Measurements from ENCODE around the gene PAPSS2.

- TF ChIP-seq POLR2AphosphoS5 (IDR thresholded peaks at IDR 0.05) (no peak), CTCF (IDR thresholded peaks at IDR 0.05 in 8 of 11, conservative IDR thresholded peaks at IDR 0.05 in 3 of 11) (no peak), POLR2A (IDR thresholded peaks at IDR 0.05) (no peak)
Measured at GRCh38 chr10:87660484-87661133, 931 bp downstream of the PAPSS2 start.

Measured in spleen (tissue), 7 donors.